ENCODE measurements around the gene LLCFC1. TPM values are rescaled to one million over a fixed set of nuclear protein-coding genes. Genes with fewer than 3 reads are reported as not detected.
A peak's percentile ranks its signal among the peaks of the same experiment; 100 is the strongest.

LLCFC1 gene
- total and polyA plus RNA-seq, 2 of the 13 experiments (the other 11 are each of a cell fraction or from before 2014, with no cell fraction given) = not detected

GRCh38 chr7:142897691-142898090 lies 41.6 kb upstream of the LLCFC1 start:
- no peak overlapping the region for H2AFZ ChIP-seq (ENCODE audit: low read length)
- no peak overlapping the region for H3K9ac ChIP-seq (ENCODE audit: insufficient read depth, low read depth, low read length)
- ChIA-PET POLR2A (no interaction called here), CTCF (ENCODE audit: low intra/inter-chr PET ratio, low total read pairs) (no interaction called here)
- no peaks in the 10 kb centered on the region for H3K36me3 ChIP-seq (replicated peaks in 1 of 2; ENCODE audit: control insufficient read depth in 1 of 2, insufficient read depth in 2 of 2, low read length in 2 of 2)
- H3K4me2 ChIP-seq (ENCODE audit: low read depth, low read length) = no peak overlapping the region
- H4K20me1 ChIP-seq (ENCODE audit: insufficient read depth, low read length) = no peaks in the 10 kb centered on the region
- no peaks in the 10 kb centered on the region for H3K9me3 ChIP-seq (ENCODE audit: low read length)
- no peak for TF ChIP-seq HOXA5 (CRISPR knock-in tag; IDR thresholded peaks at IDR 0.05)
- peak; percentile 10; the same call in 1 of the 2 replicates for TF ChIP-seq CREB1 (IDR thresholded peaks at IDR 0.05)
- no peak for TF ChIP-seq CREB1 (CRISPR knock-in tag; IDR thresholded peaks at IDR 0.05)
- no peak for TF ChIP-seq SMARCE1 (IDR thresholded peaks at IDR 0.05; ENCODE audit: borderline replicate concordance)
- intact Hi-C loops (cut with micrococcal nuclease; ENCODE audit: unreplicated experiment) (no loop called here), in situ Hi-C loops (cut with HindIII; ENCODE audit: extremely low pct_ligation_motif_present, low pct_unique_long_range_greater_than_20kb) (no loop called here)
- ATAC-seq (no peak), DNase-seq (ENCODE audit: low spot score) (no peak), FAIRE-seq (no peak)
- no peaks in the 10 kb centered on the region; a peak in 1 of 5 replicates for H3K27me3 ChIP-seq (ENCODE audit: control insufficient read depth in 1 of 2, insufficient read depth in 2 of 2, low read length in 2 of 2)
- H3K27ac ChIP-seq (ENCODE audit: extremely low read length, insufficient read depth, low read length) = no peak overlapping the region
- H3K79me2 ChIP-seq (ENCODE audit: insufficient read depth, low read length) = no peaks in the 10 kb centered on the region
- BruUV-seq (replicated peaks) = no TSS peak
- H3K4me3 ChIP-seq (replicated peaks in 1 of 3; ENCODE audit: insufficient read depth in 1 of 3, low read depth in 2 of 3, low read length in 3 of 3) = no peak overlapping the region
- WGBS (ENCODE audit: low lambda C conversion rate) = 8% methylated on average over 7 of the region's 7 CpGs
- H3K4me1 ChIP-seq (ENCODE audit: insufficient read depth, low read length) = no peaks in the 10 kb centered on the region

GRCh38 chr7:142898377-142899170 lies 40.7 kb upstream of the LLCFC1 start:
- no peaks in the 10 kb centered on the region for H3K9me3 ChIP-seq (ENCODE audit: low read length)
- FAIRE-seq = no peak
- POLR2A ChIA-PET = no interaction called here
- no peaks in the 10 kb centered on the region for H3K36me3 ChIP-seq (replicated peaks in 1 of 2; ENCODE audit: control insufficient read depth in 1 of 2, insufficient read depth in 2 of 2, low read length in 2 of 2)
- H3K4me1 ChIP-seq (ENCODE audit: insufficient read depth, low read length) = no peaks in the 10 kb centered on the region
- no peak overlapping the region for H3K4me3 ChIP-seq (replicated peaks in 1 of 3; ENCODE audit: insufficient read depth in 1 of 3, low read depth in 2 of 3, low read length in 3 of 3)
- no peak for TF ChIP-seq SRSF4 (IDR thresholded peaks at IDR 0.05; ENCODE audit: low read depth, low read length, poor library complexity, severe bottlenecking)
- TF ChIP-seq ZNF557 (CRISPR knock-in tag; IDR thresholded peaks at IDR 0.05) = no peak
- TF ChIP-seq SMC3 (IDR thresholded peaks at IDR 0.05; ENCODE audit: low read length) = no peak
- TF ChIP-seq ZBTB4 (CRISPR knock-in tag; IDR thresholded peaks at IDR 0.05; ENCODE audit: borderline replicate concordance) = no peak
- TF ChIP-seq FOXP4 (CRISPR knock-in tag; IDR thresholded peaks at IDR 0.05) = no peak
- TF ChIP-seq PPARG (CRISPR knock-in tag; conservative IDR thresholded peaks at IDR 0.05) = no peak
- no TSS peak for BruUV-seq (replicated peaks)
- in situ Hi-C loops (cut with HindIII; ENCODE audit: extremely low pct_ligation_motif_present, low pct_unique_long_range_greater_than_20kb) = no loop called here
- no peak overlapping the region for H2AFZ ChIP-seq (ENCODE audit: low read length)
- 1% methylated on average over 3 of the region's 3 CpGs for WGBS (ENCODE audit: low lambda C conversion rate)
- H3K4me2 ChIP-seq (ENCODE audit: low read depth, low read length) = no peak overlapping the region
- intact Hi-C loops (cut with micrococcal nuclease; ENCODE audit: unreplicated experiment) = no loop called here
- H3K9ac ChIP-seq (ENCODE audit: insufficient read depth, low read depth, low read length) = no peak overlapping the region
- H3K27me3 ChIP-seq (ENCODE audit: control insufficient read depth in 1 of 2, insufficient read depth in 2 of 2, low read length in 2 of 2) = no peaks in the 10 kb centered on the region; a peak in 1 of 5 replicates
- DNase-seq (ENCODE audit: low spot score) = no peak
- no peak for ATAC-seq
- H4K20me1 ChIP-seq (ENCODE audit: insufficient read depth, low read length) = no peaks in the 10 kb centered on the region
- no peaks in the 10 kb centered on the region for H3K79me2 ChIP-seq (ENCODE audit: insufficient read depth, low read length)
- CTCF ChIA-PET (ENCODE audit: low intra/inter-chr PET ratio, low total read pairs) = no interaction called here
- H3K27ac ChIP-seq (ENCODE audit: extremely low read length, insufficient read depth, low read length) = no peak overlapping the region

All from HepG2 (cell line).